A673 (cell line): ENCODE results near the gene SOX6. TPM values are rescaled to one million over a fixed set of nuclear protein-coding genes. Genes with fewer than 3 reads are reported as not detected.
"Not testable (repeated sequence)": the region's sequence is repeated elsewhere in the genome, so short reads cannot be mapped to it uniquely, and the experiment has no call there.

ENCODE experiments used
- BruUV-seq: library from RNA; stranded (reverse); fragments of 400-500 nt; replicated peaks from 2 replicates; lab custom pipeline; 2021; lab: Mats Ljungman, UMichigan
- CTCF ChIA-PET: fragments of 300-600 bp; sonication (Branson Sonifier 250); formaldehyde crosslinking; loops from one replicate; lab custom pipeline; 2022; ENCODE audit warnings: antibody characterized with exemption; lab: Charles Lee
- POLR2A ChIA-PET: fragments of 300-600 bp; sonication (Branson Sonifier 250); formaldehyde crosslinking; loops from one replicate; lab custom pipeline; 2022; ENCODE audit warnings: antibody characterized with exemption; ENCODE audit not compliant: low non-redundant PET; lab: Charles Lee
- DNase-seq: peaks from one replicate; pipeline ENCODE4 v3.0.0-alpha.2; 2015; ENCODE audit warnings: low spot score
- H3K27ac ChIP-seq: fragments of 200-600 bp; sonication (generic); 2 replicates; pipeline ENCODE4 v1.5.1; 2016; ENCODE audit warnings: mixed run types, low read depth, mild to moderate bottlenecking, mixed read lengths, antibody characterized with exemption, low read length; ENCODE audit not compliant: poor library complexity, severe bottlenecking
- H3K27me3 ChIP-seq: fragments of 200-600 bp; sonication (generic); replicated peaks from 2 replicates; pipeline ENCODE4 v1.6.1; 2017; ENCODE audit warnings: mixed run types, low read depth, mild to moderate bottlenecking, mixed read lengths, antibody characterized with exemption, low read length; ENCODE audit not compliant: insufficient read depth, poor library complexity
- H3K36me3 ChIP-seq: fragments of 200-600 bp; sonication (generic); 2 replicates; pipeline ENCODE4 v1.6.1; 2016; ENCODE audit warnings: mixed run types, mild to moderate bottlenecking, mixed read lengths, antibody characterized with exemption, low read length; ENCODE audit not compliant: insufficient read depth, poor library complexity, severe bottlenecking
- H3K4me1 ChIP-seq: fragments of 200-600 bp; sonication (generic); 2 replicates; pipeline ENCODE4 v1.6.1; 2017; ENCODE audit warnings: mixed run types, mild to moderate bottlenecking, mixed read lengths, antibody characterized with exemption, low read length; ENCODE audit not compliant: insufficient read depth, poor library complexity, severe bottlenecking
- H3K4me3 ChIP-seq: fragments of 200-600 bp; sonication (generic); 2 replicates; pipeline ENCODE4 v1.5.1; 2016; ENCODE audit warnings: low read depth, mixed run types, mild to moderate bottlenecking, mixed read lengths, low read length; ENCODE audit not compliant: poor library complexity, severe bottlenecking
- H3K9me3 ChIP-seq: fragments of 200-600 bp; sonication (generic); 2 replicates; pipeline ENCODE4 v1.6.1; 2016; ENCODE audit warnings: mixed run types, low read depth, mild to moderate bottlenecking, mixed read lengths, antibody characterized with exemption, low read length; ENCODE audit not compliant: poor library complexity, severe bottlenecking
- CTCF ChIP-seq: fragments of 300-800, 200-600 bp; sonication (generic); conservative IDR thresholded peaks from 2 replicates; pipeline ENCODE4 v1.5.1; 2017; ENCODE audit warnings: low read depth, mild to moderate bottlenecking, antibody characterized with exemption, low read length, moderate library complexity, mixed read lengths
- EZH2 ChIP-seq: fragments of 200-600 bp; sonication (generic); IDR thresholded peaks from 2 replicates; pipeline ENCODE4 v1.6.1; 2017; ENCODE audit warnings: borderline replicate concordance, low read depth, mild to moderate bottlenecking, mixed read lengths, antibody characterized with exemption, low read length; ENCODE audit not compliant: poor library complexity, severe bottlenecking
- intact Hi-C: fragments of 100-400 bp; cut with micrococcal nuclease; formaldehyde crosslinking; loops from one replicate; pipeline ENCODE4 v1.10.0; 2022; ENCODE audit not compliant: unreplicated experiment
- total RNA-seq: library from RNA; stranded (reverse); gene quantifications from 2 replicates; pipeline ENCODE4 v1.2.3, GENCODE V29; 2021

Gene SOX6
- total RNA-seq, 1 experiment from 2014 or later, result 27.5 TPM

GRCh38 chr11:16141162-16141561 is 215.2 kb downstream of the SOX6 start:
- H3K27ac ChIP-seq, CTCF ChIA-PET, H3K36me3 ChIP-seq, BruUV-seq, intact Hi-C loops, H3K9me3 ChIP-seq, H3K4me1 ChIP-seq, POLR2A ChIA-PET, DNase-seq, H3K4me3 ChIP-seq, H3K27me3 ChIP-seq: not testable (repeated sequence)

DNA sequence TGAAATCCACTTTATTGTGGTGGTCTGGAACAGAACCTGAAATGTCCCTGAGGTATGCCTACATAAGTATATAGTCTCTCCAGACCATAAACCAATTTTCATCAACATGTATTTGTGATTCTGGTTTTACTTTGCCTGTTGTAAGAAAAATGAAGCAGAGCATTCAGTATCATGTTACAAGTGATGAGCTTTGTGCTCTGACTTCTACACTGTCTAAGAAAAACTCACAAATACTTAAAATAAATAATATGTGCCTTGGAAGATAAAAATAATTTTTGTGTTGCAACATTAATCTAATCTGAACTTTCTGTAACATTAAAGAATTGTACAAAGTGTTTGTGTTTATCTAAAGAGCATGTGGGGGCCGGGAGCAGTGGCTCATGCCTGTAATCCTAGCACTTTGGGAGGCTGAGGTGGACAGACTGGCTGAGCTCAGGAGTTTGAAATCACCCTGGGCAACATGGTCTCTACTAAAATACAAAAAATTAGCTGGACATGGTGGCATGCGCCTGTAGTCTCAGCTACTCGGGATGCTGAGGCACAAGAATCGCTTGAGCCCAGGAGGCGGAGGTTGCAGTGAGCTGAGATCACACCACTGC is 219.5 kb downstream of the SOX6 start:
- intact Hi-C loops, result no loop called here
- no peak for DNase-seq
- POLR2A ChIA-PET, result no interaction called here
- TF ChIP-seq EZH2 (no peak), CTCF (no peak)
- Histone ChIP-seq H3K27ac (no peak overlapping the region), H3K4me3 (no peak overlapping the region), H3K27me3 (no peaks in the 10 kb centered on the region), H3K9me3 (no peaks in the 10 kb centered on the region), H3K4me1 (no peaks in the 10 kb centered on the region), H3K36me3 (no peaks in the 10 kb centered on the region)
- BruUV-seq, result no TSS peak
- CTCF ChIA-PET, result no interaction called here

- no peak for TF ChIP-seq EZH2
- TF ChIP-seq CTCF, result no peak
- BruUV-seq, result no TSS peak
- CTCF ChIA-PET, result no interaction called here
- Histone ChIP-seq H3K4me3 (no peak overlapping the region), H3K27ac (no peak overlapping the region), H3K27me3 (no peaks in the 10 kb centered on the region), H3K9me3 (no peaks in the 10 kb centered on the region), H3K36me3 (no peaks in the 10 kb centered on the region), H3K4me1 (no peaks in the 10 kb centered on the region)
- intact Hi-C loops, result no loop called here
- POLR2A ChIA-PET, result no interaction called here
- DNase-seq, result no peak
Observed at GRCh38 chr11:16133867-16134266, 222.5 kb downstream of the SOX6 start.

GRCh38 chr11:16127732-16128131 is 228.6 kb downstream of the SOX6 start:
- no peaks in the 10 kb centered on the region for H3K27me3 ChIP-seq
- CTCF ChIA-PET, result no interaction called here
- TF ChIP-seq CTCF (no peak), EZH2 (no peak)
- DNase-seq, result no peak
- H3K9me3 ChIP-seq, result no peaks in the 10 kb centered on the region
- no peak overlapping the region for H3K27ac ChIP-seq
- H3K36me3 ChIP-seq, result no peaks in the 10 kb centered on the region
- POLR2A ChIA-PET, result no interaction called here
- H3K4me1 ChIP-seq, result peaks cover 25% of the 10 kb centered on the region
- BruUV-seq, result no TSS peak
- H3K4me3 ChIP-seq, result no peak overlapping the region
- intact Hi-C loops, result no loop called here
